ENCODE measurements around the gene TRIM63. TPM values are rescaled to one million over a fixed set of nuclear protein-coding genes. Genes with fewer than 3 reads are reported as not detected.

Gene TRIM63
- total RNA-seq, 6 donors from 2014 or later, result 0.26 to 0.61 (median 0.34) TPM; not detected in 3

DNA sequence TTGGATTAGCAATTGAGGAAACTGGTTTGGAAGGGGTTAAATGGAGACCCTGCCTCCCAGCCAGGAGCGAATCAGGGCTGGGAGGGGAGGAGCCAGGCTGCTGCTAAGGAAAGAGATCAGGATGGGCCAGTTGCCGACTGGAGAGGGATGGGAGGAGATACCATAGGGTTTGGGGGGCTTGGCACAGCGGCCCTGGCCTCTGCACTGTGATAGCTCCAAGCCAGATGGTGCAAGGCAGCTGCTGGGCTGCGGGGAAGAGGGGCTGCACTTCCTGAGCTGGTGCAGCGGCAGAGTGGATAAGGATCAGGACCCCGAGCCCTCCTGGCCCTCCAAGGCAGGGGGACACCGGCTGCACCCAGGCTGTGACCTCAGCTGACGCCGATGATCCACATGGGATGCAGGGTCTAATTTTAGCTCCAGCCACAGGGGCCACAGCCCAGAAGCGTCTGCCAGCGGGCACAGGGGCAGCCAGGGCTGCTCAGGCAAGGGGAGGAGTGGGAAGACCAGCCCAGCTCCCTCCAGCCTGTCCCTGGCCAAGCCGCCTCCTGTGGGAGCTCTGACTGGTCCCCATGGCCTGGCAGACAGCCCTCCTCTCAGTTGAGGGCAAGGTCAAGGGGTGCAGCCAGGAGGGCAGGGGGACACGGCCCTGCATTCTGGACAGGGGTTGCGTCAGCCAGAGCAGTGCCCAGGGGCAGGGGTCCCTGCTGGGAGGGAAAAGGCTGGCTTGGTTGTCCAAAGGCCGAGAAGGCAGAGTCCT lies 45.6 kb downstream of the TRIM63 start, which contains the start of gene EXTL1:
EXTL1 (plus strand) TSS at position 129 of the 757 bp plus-strand sequence. CDS start 872 bp downstream, outside the sequence.
- no peaks in the 10 kb centered on the region for H3K36me3 ChIP-seq
- H3K4me1 ChIP-seq, result peaks cover 0 to 7% (median 5%) of the 10 kb centered on the region in 4 donors
- no peak for TF ChIP-seq POLR2AphosphoS5 (IDR thresholded peaks at IDR 0.05)
- no peak for TF ChIP-seq POLR2A (IDR thresholded peaks at IDR 0.05)
- TF ChIP-seq, protein P1, sequence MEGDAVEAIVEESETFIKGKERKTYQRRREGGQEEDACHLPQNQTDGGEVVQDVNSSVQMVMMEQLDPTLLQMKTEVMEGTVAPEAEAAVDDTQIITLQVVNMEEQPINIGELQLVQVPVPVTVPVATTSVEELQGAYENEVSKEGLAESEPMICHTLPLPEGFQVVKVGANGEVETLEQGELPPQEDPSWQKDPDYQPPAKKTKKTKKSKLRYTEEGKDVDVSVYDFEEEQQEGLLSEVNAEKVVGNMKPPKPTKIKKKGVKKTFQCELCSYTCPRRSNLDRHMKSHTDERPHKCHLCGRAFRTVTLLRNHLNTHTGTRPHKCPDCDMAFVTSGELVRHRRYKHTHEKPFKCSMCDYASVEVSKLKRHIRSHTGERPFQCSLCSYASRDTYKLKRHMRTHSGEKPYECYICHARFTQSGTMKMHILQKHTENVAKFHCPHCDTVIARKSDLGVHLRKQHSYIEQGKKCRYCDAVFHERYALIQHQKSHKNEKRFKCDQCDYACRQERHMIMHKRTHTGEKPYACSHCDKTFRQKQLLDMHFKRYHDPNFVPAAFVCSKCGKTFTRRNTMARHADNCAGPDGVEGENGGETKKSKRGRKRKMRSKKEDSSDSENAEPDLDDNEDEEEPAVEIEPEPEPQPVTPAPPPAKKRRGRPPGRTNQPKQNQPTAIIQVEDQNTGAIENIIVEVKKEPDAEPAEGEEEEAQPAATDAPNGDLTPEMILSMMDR (IDR thresholded peaks at IDR 0.05), result no peak
- no peak for TF ChIP-seq EP300 (IDR thresholded peaks at IDR 0.05)
- DNase-seq (peak in 1 of 2 donors; percentile 80), ATAC-seq (ENCODE audit: low FRiP score in 2 of 2) (peak; percentile 8 to 58)
- H3K9me3 ChIP-seq, result no peaks in the 10 kb centered on the region
- peak within 1 kb of the TSS in 3 of 4 donors; percentile 7 to 24 (median 17) for H3K4me3 ChIP-seq
- H3K27me3 ChIP-seq, result no peaks in the 10 kb centered on the region
- 25 to 49% methylated on average over 6 to 15 of the region's 15 CpGs for WGBS, 2 donors
- peak within 1 kb of the TSS in 1 of 4 donors; percentile 32 for H3K27ac ChIP-seq

DNA sequence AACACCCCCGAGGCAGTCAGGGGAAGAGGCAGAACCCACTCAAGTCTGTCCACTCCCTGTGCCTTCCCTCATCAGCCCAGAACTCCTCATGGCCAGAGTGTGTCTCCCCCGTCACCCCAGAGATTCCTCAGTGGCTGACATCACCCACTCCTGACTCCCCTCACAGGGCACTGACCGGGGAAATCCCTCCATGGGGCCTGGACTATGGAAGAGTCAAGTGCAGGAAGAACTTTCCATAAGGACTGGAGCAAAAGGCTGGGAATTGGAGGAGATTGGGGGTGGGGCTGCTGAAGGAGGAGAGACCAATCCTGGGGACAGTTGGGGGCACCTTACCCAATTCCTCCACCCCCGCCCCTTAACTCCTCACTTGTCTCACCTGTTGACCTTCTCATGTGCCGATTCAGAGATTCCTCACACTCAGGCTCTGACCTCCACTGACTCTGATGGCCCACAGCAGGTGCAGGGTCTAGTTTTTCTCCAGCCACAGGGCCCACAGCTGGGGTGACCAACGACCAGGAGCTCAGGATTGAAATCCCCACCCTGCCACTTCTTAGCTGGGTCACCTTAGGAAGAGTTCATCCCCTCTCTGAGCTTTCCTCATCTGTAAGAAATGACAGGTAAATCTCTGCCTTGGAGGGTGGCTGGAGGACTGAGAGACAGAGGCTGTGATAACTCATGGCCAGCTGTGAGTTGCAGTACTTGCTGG lies 46.3 kb downstream of the TRIM63 start:
- Histone ChIP-seq H3K27me3 (no peaks in the 10 kb centered on the region), H3K4me3 (no peak overlapping the region), H3K9me3 (no peaks in the 10 kb centered on the region), H3K27ac (no peak overlapping the region), H3K4me1 (peaks cover 2 to 13% (median 12%) of the 10 kb centered on the region in 4 donors), H3K36me3 (no peaks in the 10 kb centered on the region)
- DNase-seq (no peak), ATAC-seq (ENCODE audit: low FRiP score in 2 of 2) (no peak)
- 73% methylated on average over 6 of the region's 6 CpGs for WGBS, 2 donors
- TF ChIP-seq POLR2AphosphoS5 (IDR thresholded peaks at IDR 0.05), result no peak
- TF ChIP-seq, protein P1 (IDR thresholded peaks at IDR 0.05), result no peak
- no peak for TF ChIP-seq EP300 (IDR thresholded peaks at IDR 0.05)
- TF ChIP-seq POLR2A (IDR thresholded peaks at IDR 0.05), result no peak

DNA sequence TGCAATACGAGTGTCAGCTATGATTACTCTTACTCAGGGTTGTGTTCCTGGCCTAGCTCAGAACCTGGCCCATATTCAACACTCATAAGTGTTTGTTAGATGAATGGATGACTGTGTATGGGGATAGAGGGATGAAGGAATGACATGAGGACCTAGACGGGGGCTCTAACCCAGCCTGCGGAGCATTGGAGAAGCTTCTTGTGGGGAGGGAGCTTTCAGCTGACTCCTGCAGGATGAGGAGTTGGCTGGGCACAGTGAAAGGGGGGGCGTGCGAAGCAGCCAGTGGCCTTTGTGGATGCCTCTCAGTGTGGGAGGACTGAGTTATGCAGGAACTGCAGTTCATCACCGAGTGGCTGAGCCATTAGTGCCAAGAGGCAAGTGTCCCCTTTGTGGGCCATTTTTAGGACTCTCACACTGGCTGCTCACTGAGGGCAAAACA lies 47.1 kb downstream of the TRIM63 start:
- Histone ChIP-seq H3K36me3 (no peaks in the 10 kb centered on the region), H3K4me1 (peaks cover 2 to 19% (median 17%) of the 10 kb centered on the region in 4 donors), H3K9me3 (no peaks in the 10 kb centered on the region), H3K27ac (no peak overlapping the region), H3K4me3 (no peak overlapping the region), H3K27me3 (no peaks in the 10 kb centered on the region)
- ATAC-seq (ENCODE audit: low FRiP score in 2 of 2) (no peak), DNase-seq (no peak)
- WGBS, 2 donors, result 74 to 87% methylated on average over 6 of the region's 6 CpGs
- TF ChIP-seq POLR2A (IDR thresholded peaks at IDR 0.05) (no peak), POLR2AphosphoS5 (IDR thresholded peaks at IDR 0.05) (no peak), EP300 (IDR thresholded peaks at IDR 0.05) (no peak)
- TF ChIP-seq, protein P1 (IDR thresholded peaks at IDR 0.05), result no peak

DNA sequence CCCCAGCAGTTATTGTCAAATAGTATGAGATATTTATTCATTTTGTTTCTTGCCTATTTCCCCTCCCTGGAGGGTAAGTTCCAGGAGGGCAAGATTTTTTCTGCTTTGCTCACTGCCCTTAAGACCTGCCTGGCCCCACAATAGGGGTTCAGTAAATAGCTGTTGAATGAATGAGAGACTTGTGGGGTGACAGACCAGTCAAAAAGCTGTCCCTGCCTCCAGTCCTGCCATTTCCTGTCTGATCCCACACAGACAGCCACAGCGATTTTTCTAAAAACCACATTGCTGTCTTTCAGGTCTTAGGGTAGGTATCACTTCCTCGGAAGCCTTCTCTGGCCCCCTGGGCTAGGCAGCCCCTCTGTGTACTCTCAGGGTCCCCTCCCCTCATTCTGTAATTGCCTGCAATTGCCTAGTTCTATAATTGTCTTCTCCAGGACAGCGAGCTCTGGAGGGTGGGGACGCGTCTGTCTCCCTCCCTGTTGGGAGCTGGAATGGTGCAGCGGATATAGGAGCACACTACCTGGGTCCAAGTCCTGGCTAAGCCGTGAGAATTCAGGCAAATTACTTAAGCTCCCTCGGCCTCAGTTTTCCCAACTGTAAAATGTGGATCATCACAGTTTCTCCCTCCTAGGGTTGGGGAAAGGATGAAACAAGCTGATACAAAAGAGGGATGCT lies 47.7 kb downstream of the TRIM63 start:
- TF ChIP-seq, protein P1 (IDR thresholded peaks at IDR 0.05), result no peak
- TF ChIP-seq POLR2AphosphoS5 (IDR thresholded peaks at IDR 0.05) (no peak), EP300 (IDR thresholded peaks at IDR 0.05) (no peak), POLR2A (IDR thresholded peaks at IDR 0.05) (no peak)
- Histone ChIP-seq H3K27ac (no peak overlapping the region), H3K27me3 (no peaks in the 10 kb centered on the region), H3K4me3 (no peak overlapping the region), H3K36me3 (no peaks in the 10 kb centered on the region), H3K4me1 (peaks cover 2 to 24% (median 22%) of the 10 kb centered on the region in 4 donors), H3K9me3 (no peaks in the 10 kb centered on the region)
- DNase-seq, result no peak
- ATAC-seq (ENCODE audit: low FRiP score in 2 of 2), result no peak
- 63 to 78% methylated on average over 5 to 8 of the region's 8 CpGs for WGBS, 2 donors

All from upper lobe of left lung (tissue), 6 donors.